HG02870 (cell line): ENCODE measurements around the gene ARHGEF7.

Source experiments
- ATAC-seq: cut with Tn5 transposase; IDR thresholded peaks from one replicate; pipeline ENCODE4 v1.9.1; 2021; ENCODE audit warnings: mild to moderate bottlenecking, moderate library complexity; ENCODE audit not compliant: unreplicated experiment

The ARHGEF7 gene

DNA sequence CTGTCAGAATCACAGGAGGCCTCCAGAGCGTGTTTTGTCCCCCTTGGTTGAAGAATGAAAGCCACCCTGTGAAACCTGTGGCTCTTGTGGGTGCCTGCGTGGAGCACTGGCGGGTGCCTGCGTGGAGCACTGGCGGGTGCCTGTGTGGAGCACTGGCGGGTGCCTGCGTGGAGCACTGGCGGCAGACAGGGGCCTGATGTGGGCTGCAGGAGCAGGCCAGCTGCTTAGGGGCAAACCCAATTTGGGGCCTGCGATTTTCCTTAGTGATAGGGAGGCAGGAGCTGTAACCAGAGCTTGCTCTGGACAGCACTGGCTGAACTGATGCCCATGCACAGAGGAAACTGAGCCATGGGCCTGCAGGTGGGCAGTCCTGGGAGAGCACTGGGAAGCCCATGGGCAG, 24.3 kb downstream of the ARHGEF7 start:
- ATAC-seq: no peak

DNA sequence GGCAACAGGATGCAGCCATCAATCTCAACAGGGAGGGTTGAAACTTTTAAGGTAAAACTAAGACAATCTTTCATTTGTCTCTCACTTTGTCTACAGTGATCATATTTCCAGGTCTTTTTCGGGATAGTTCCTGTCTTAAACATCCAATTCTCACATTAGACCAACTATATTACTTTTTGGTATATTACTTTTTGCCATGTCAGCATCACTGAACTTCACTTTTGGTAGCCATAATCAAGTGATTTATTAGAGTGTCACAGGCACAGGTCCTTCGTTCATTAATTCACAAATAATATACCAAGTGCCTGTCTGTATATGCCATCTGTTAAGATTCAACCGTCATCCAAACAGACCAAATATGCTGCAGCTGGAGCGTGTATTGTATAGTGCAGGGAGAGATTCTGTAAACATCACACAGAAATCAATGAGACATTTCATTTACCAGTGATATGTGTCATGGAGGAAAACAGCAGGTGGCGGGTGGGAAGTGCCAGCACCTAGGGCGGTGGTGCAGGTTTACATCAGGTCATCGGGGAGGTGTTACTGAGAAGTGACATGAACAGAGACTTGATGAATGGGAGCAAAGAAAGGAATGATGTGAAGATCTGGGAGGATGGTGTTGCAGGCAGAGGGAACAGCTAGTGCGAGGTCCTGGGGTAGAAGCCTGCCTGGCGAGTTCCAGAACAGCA, 24.9 kb downstream of the ARHGEF7 start:
- no peak for ATAC-seq

- no peak for ATAC-seq
Observed at GRCh38 chr13:111140562-111141105, 25.5 kb downstream of the ARHGEF7 start.

DNA sequence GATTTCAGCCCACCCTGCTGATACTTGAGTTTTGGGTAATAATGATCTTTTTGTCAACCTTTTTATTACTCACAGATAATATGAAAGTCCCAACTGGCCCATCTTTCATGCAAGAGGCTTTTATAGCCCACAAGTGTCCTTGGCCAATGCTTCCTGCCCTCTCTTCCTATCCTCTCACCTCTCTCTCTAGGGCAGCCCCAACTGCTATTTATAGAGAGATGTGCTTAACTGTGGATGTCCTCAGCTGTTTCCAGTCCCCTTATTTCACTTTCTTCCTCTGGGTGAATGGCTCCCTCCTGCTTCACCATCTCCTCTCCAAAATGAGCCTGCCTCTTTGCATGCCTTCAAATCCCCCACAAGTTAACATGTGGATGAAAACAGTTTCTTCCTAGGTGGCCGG, 27.4 kb downstream of the ARHGEF7 start:
- ATAC-seq: no peak

DNA sequence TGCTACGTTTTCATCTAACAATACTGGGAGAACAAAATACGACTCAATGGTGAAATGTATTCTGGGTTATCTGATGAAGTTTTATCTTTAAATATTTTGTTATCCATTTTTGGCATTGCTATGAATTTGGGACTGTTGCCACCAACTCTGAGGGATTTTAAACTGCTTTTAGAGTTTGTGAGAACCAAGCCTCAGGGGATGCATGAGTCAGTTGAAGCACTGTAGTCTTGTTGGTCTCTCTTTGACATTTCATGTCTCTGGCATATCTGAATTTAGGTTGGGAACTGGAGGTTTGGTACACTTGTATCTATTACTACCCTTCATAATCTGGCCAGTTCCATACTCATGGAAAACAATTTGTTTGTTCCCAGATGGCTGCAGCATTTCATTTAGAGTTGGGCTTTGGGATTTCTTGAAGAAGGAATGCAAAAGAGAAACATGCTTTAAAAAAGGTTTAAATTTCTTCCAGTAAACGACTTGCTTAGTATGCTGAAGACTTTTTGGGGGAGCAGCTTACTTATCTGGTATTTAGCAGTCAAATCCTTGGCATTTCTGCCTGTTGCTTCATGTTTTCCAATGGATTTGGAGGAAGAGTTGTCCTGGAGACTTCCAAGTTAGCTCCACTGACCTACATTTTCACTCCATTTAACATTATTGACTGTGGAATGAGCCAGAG, 28.9 kb downstream of the ARHGEF7 start:
- no peak for ATAC-seq

DNA sequence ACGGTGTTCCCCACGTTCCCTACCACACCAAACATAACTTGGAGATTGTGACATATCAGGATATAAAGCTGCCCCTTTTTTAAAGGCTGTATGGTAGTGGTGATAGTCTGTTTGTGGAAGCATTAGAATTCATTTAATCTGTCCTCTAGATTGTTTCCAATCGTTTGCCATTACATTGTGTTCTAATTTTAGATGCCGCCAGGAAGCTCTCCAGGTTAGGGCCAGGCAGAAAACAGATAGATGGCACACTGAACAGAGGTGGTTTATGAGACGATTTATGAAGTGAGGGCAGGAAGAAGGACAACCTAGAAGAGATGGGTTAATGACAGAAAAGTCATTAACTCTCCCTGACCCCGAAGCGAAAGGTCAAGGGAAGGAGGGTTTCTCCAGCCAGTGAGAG, 30.0 kb downstream of the ARHGEF7 start:
- no peak for ATAC-seq

- no peak for ATAC-seq
Observed at GRCh38 chr13:111145506-111145905, 30.4 kb downstream of the ARHGEF7 start.

DNA sequence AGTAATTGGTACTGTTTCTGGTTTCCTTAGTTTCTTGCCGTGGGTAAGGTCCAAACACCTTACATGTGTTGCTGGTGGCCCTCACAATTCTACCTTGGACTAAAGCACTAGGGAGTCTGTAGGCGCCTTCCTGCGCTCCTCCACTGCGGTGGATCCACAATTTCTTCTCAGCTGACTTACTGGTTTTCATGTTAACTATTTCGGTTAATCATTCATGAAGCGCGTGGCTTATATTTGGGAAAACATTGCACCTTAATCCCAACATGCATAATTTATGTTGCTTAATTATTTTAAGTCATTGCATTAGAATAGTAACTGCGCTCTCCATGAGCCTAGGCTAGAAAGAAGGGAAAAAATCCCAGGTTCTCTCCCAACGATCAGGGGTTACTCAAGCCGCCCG, 37.7 kb downstream of the ARHGEF7 start:
- ATAC-seq: no peak

DNA sequence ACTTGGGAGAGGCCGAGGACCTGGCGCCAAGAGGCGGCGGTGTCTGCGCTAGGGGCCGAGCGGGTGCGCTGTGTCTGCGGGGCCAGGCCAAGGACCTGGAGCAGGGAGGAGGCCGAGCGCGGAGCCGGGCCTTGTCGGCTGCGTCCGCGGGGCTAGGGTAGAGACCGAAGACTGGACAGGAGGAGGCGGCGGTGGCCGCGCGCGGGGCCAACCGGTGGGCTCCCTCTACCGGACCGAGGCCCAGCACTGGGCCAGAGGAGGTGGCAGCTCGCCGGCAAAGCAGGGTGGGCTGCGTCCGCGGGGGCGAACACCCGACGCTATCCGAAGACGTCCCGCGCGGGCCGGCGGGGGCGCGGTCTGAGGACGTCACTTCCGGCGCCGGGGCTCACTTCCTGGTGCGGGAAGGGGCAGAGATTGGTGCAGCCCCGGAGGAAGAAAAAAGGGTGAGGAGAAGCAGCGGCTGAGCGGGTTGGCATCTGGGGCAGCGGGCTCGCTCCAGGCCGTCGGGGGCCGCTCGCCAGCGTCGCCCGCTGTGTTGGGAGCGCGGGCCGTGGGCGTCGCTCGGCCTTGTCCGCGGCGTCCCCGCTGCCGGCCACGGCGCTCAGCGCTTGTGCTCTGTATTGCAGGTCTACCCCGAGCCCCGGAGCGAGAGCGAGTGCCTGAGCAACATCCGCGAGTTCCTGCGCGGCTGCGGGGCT, 38.3 kb downstream of the ARHGEF7 start:
- ATAC-seq: peak; percentile 84

DNA sequence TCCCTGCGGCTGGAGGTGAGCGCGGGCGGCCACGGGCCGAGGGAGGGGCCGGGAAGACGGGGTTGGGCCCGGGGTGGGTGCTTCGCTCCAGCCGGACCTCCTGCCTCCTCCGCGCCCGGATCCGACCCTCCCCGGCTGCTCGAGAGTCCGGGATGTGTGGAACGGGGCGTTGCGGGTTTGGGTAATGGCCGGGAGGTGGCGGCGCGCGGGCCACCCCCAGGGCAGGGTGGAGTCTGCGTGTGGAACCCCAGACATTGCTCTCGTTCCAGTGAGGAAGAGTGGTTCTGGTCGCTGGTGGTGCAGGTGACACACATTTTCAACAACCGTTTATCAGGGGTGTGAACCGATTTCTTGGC, 38.8 kb downstream of the ARHGEF7 start:
- ATAC-seq: peak; percentile 45

DNA sequence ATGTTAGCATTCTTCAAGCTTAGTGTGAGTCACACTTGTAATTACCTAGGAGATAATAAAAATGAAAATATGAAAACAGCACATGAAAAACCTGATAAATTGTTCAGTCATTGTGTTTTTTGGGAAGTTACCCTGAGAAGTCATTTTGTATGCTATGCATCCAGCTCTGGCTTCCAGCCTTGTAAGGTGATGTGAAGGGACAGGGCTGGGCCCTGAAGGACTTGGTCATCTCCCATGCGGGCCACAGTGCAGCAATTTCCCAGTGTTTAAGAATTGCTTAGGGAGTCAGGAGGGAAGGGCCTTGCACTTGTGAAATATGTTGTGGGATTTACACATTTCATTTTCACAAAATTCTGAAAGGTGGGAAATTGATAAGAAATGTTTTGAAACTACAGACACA, 41.3 kb downstream of the ARHGEF7 start:
- no peak for ATAC-seq

DNA sequence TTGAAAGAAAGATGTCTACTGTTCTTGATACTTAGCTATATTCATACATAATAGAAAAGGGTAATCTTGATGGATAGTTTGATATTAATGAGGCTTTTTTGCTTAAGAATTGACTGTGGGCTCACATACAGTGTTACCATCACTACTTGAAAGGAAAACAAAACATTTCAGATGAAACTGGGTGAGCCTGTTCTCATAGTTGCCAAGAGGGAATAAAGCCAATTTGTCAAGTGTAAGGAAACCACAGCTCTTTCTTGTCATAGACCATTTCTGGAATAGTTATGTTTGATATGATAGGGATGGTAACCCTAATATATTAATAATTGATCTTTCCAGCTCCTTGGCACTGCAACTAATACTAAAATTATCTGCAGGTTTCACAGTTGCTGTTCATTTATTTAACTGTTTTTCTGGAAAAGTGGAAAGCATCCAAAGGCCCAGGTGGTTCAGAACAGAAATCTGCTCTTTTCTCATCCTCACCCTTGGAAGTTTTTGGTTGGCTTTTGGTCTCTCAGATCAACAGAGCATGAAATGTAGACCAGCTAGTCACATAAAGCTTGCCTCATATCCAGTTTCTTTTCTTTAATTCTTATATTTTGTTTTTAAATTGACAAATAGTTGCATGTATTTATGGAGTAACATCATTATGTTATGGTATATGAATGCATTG, 43.2 kb downstream of the ARHGEF7 start:
- no peak for ATAC-seq

- no peak for ATAC-seq
Observed at GRCh38 chr13:111159362-111160320, 44.5 kb downstream of the ARHGEF7 start.

- no peak for ATAC-seq
Observed at GRCh38 chr13:111160648-111161047, 45.5 kb downstream of the ARHGEF7 start.

GRCh38 chr13:111161601-111162600, 46.8 kb downstream of the ARHGEF7 start:
- ATAC-seq: peak; percentile 37

DNA sequence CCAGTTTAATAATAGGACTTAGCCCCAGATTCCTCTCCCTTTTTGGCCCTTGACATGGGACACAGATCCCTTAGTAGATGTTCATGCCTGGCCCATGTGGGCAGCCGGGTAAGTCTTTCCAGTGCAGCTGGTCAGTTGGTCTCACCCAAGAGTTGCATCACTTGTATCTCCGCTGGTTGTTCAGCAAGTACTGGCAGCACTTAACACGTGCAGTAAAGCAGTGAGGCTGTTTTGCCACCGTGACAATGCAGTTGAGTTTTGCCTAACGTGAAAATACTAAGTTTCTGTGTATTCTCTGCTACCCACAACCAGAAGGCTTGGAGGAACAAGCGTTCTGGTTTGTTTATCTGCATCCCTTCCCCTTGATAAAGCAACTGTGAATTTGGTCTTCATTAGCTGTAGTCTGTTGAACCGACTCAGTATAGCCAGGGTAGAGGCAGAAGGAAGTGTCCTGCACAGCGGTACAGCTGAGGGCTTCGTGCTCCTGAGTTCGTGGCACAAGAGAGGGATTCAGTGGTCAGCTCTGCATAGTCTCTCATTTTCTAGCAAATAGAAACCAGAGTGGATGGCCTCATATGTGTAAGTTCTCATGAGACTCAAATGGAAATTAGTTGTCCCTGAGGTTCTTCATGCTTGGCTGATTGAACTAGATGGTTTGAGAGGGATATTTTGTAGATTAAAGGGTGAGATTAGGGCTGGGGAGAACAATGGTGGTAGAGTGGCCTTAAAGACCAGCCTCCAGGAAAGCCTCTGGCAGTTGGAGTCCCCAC, 50.3 kb downstream of the ARHGEF7 start:
- peak; percentile 56 for ATAC-seq

DNA sequence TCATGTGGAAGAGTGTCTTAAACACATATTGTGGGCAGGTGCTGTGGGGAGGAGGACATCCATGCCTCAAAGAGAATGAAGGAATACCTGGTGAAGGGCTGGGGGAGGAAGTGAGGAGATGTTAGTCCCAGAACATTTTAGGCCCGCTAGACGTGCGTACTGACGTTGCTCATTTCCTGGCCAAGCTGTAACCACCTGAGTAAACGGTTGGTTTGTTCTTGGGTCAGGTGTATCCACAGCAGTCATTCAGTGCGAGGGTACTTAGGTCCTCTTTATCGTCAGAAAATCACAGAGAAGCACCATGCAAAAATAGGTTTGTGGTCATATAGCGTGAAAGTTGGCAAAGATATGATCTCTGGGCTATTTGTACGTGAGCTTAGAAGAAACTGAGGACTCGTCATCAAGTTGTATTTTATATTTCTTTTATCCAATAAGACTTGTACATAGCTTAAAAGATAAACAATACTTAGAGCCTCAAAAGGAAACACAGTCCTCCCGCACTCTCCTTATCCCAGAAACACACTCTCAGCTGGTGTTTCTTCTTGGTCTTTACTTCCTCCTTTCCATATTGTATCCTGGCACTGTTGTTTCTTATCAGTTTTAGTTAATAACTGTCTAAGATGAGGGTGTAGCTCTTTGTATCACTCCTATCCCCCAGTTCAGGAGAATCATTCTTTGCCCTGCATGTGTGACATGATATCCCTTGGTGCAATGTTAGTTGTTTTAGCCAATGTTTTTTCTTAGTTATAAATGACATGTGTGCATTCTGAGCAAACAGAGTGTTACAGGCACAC, 52.0 kb downstream of the ARHGEF7 start:
- ATAC-seq: no peak
